ENCODE data around the gene TFR2.
A peak's percentile ranks its signal among the peaks of the same experiment; 100 is the strongest.

GRCh38 chr7:100600730-100601038, 40.7 kb downstream of the TFR2 start:
- TF ChIP-seq EZH2 (IDR thresholded peaks at IDR 0.05) (no peak), CTCF (IDR thresholded peaks at IDR 0.05) (peak; percentile 1), EZH2phosphoT487 (IDR thresholded peaks at IDR 0.05) (no peak)

All from neural progenitor cell (in vitro differentiated cells).